Heart left ventricle (tissue), 16 donors: ENCODE data around the gene PTOV1. TPM values are rescaled to one million over a fixed set of nuclear protein-coding genes. Genes with fewer than 3 reads are reported as not detected.

Experiments
- ATAC-seq, 4 donors: fragments of 200-7000 bp; cut with Tn5 transposase; one replicate each; pipeline ENCODE4 v1.9.1; 2020 to 2022; ENCODE audit warnings: moderate library complexity in 4 of 4, mild to moderate bottlenecking in 3 of 4, moderate number of reproducible peaks in 1 of 4
- DNase-seq, 5 donors: peaks; one replicate each; pipeline ENCODE4 v3.0.0-alpha.2; 2020
- H3K27ac ChIP-seq, 12 donors: fragments of 200-600 bp; sonication (generic) in 4 of 12; one replicate each; pipeline versions ENCODE4 v1.5.0 to v1.8.0; 2016 to 2022; ENCODE audit warnings: mild to moderate bottlenecking in 2 of 12
- H3K27me3 ChIP-seq, 9 donors: fragments of 200-600 bp; sonication (generic) in 2 of 9; one replicate each; pipeline versions ENCODE4 v1.5.1 to v1.8.0; 2016 to 2022; ENCODE audit warnings: mild to moderate bottlenecking in 3 of 9
- H3K36me3 ChIP-seq, 9 donors: fragments of 200-600 bp; sonication (generic) in 2 of 9; one replicate each; pipeline versions ENCODE4 v1.5.0 to v1.8.0; 2018 to 2022; ENCODE audit warnings: mild to moderate bottlenecking in 2 of 9
- H3K4me1 ChIP-seq, 12 donors: fragments of 200-600 bp; sonication (generic) in 4 of 12; one replicate each; pipeline versions ENCODE4 v1.5.0 to v1.8.0; 2016 to 2022; ENCODE audit warnings: mild to moderate bottlenecking in 3 of 12
- H3K4me3 ChIP-seq, 12 donors: fragments of 200-600 bp; sonication (generic) in 4 of 12; one replicate each; pipeline versions ENCODE4 v1.5.0 to v1.8.0; 2017 to 2022; ENCODE audit warnings: mild to moderate bottlenecking in 9 of 12, moderate library complexity in 4 of 12
- H3K9me3 ChIP-seq, 12 donors: fragments of 200-600 bp; sonication (generic) in 4 of 12; one replicate each; pipeline versions ENCODE4 v1.5.0 to v1.8.0; 2016 to 2022; ENCODE audit warnings: mild to moderate bottlenecking in 1 of 12
- POLR2A ChIP-seq, 2 donors: fragments of 450-650 bp; IDR thresholded peaks; one replicate each; pipeline ENCODE4 v1.6.1; 2017; ENCODE audit warnings: antibody characterized with exemption in 2 of 2, mild to moderate bottlenecking in 2 of 2, moderate library complexity in 2 of 2
- WGBS, 4 donors: extraction: QIAGEN DNeasy Blood & Tissue Kit in 2 of 4; methylation state at CpG; one replicate each; pipeline versions ENCODE4 v1.1.5 to v1.1.7; 2013 to 2018; 5-methylcytosine and 5-hydroxymethylcytosine counted together
- intact Hi-C, 10 donors: fragments of 100-400 bp; cut with DNase I; formaldehyde crosslinking; loops; one replicate each; pipeline versions ENCODE4 v1.11.1 to v1.14.2; 2022
- polyA plus RNA-seq, 2 donors: library from polyadenylated mRNA; stranded (reverse); fragments of 200-250 nt; gene quantifications; one replicate each; pipeline ENCODE4 v1.2.3, GENCODE V29; 2013
- total RNA-seq, 9 donors: library from RNA; depleted of rRNA in 2 of 9; stranded (reverse); fragments of >200 nt in 2 of 9; fragmentation: NEBNext Ultra II Directional in 3 of 9; extraction: Animal tissue kit (Norgen Biotek cat#: 25700) in 3 of 9; gene quantifications; one replicate each; pipeline versions ENCODE4 v1.1.0 to v1.2.4, GENCODE V29; 2016 to 2023
- TF ChIP-seq, protein P1 (sequence below), 12 donors: fragments of 200-600 bp; sonication (generic) in 4 of 12; IDR thresholded peaks; one replicate each; pipeline versions ENCODE4 v1.5.0 to v1.8.0; 2018 to 2022; ENCODE audit warnings: antibody characterized with exemption in 12 of 12, mild to moderate bottlenecking in 5 of 12
- donor health status: ischemic (EF 13 %, LVEDD 7.1; RV severe dilation, severe dysfunction).
- donor health status: healthy with polysubstance abuse.
- donor health status: DM: no; HTN: yes; CAD: no.
- donor health status: DM: no; HTN: no; CAD: no.
- donor health status: ischemic (EF 25% LVEDD 6.9; RV normal size, moderate dysfunction).
- donor health status: ischemic (EF 25% LVEDD 5.7; RV mildly dilated, moderate dysfunction).
- donor health status: healthy.
- donor health status: DM: yes; HTN: yes; CAD: no.
- donor health status: ischemic (EF 35%, LVEDD 5.7; RV mildly dilated, moderate dysfunction).
- donor health status: nonischemic (EF 11% LVEDD 7.7; RV severe dilation, severe dysfunction).
- donor health status: DM: yes; HTN: yes; CAD: no.
- donor health status: PGD.
- donor health status: ischemic (EF 29% LVEDD 5.4; RV normal size, mild dysfunction).
- donor health status: nonischemic (EF 23%, LVEDD 6.1; RV moderate dilation, normal function).

Gene PTOV1
- total and polyA plus RNA-seq, 11 donors, result 70.9 to 135 (median 91.5) TPM

DNA sequence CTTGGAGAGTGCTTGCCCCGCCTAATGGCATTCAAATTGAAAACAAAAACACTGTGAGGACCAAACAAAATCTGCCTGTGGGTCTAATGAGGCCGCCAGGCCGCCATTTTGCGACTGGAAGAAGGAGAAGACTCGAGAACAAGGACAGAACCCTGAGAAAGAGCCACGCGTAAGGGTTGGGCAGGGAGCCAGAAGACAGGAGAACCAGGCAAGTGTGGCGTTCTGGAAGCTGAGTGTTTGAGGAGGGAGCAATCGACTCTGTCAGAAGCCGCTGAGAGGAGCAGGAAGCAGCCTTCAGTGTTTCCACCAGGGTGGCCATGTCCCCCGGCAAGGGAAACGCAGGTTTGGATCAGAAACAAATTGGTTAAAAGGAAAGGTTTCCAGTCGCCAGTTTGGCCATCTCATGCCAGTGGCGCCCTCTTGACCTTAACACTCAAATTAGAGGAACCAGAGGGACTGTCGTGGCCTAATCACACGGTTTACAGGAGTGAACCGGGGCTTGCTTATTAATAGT is 10.2 kb upstream of the PTOV1 start:
- TF ChIP-seq POLR2A (IDR thresholded peaks at IDR 0.05), result no peak
- TF ChIP-seq, protein P1, sequence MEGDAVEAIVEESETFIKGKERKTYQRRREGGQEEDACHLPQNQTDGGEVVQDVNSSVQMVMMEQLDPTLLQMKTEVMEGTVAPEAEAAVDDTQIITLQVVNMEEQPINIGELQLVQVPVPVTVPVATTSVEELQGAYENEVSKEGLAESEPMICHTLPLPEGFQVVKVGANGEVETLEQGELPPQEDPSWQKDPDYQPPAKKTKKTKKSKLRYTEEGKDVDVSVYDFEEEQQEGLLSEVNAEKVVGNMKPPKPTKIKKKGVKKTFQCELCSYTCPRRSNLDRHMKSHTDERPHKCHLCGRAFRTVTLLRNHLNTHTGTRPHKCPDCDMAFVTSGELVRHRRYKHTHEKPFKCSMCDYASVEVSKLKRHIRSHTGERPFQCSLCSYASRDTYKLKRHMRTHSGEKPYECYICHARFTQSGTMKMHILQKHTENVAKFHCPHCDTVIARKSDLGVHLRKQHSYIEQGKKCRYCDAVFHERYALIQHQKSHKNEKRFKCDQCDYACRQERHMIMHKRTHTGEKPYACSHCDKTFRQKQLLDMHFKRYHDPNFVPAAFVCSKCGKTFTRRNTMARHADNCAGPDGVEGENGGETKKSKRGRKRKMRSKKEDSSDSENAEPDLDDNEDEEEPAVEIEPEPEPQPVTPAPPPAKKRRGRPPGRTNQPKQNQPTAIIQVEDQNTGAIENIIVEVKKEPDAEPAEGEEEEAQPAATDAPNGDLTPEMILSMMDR (IDR thresholded peaks at IDR 0.05), result no peak
- Histone ChIP-seq H3K27me3 (no peaks in the 10 kb centered on the region), H3K4me3 (no peak overlapping the region), H3K36me3 (peaks cover 0 to 54% (median 43%) of the 10 kb centered on the region in 9 donors), H3K4me1 (no peaks in the 10 kb centered on the region), H3K27ac (no peak overlapping the region), H3K9me3 (no peaks in the 10 kb centered on the region)
- 80 to 83% (median 81%) methylated on average over 17 of the region's 17 CpGs for WGBS, 4 donors
- DNase-seq (no peak), ATAC-seq (no peak)
- intact Hi-C loops, result no loop called here

DNA sequence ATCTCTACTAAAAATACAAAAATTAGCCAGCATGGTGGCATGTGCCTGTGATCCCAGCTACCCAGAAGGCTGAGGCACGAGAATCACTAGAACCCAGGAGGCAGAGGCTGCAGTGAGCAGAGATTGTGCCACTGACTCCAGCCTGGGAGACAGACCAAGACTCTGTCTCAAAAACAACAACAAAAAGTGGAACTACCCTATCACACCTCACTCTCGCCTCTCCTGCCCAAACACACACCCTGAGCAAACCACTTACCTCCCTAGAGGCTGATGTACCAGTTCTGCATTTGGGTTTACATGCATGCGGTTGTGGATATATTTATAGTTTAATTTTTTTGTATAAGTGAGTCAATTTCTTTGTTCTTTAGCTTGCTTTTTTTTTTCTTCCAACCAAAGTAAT is 7.7 kb upstream of the PTOV1 start:
- Histone ChIP-seq H3K9me3 (no peaks in the 10 kb centered on the region), H3K4me3 (no peak overlapping the region), H3K27me3 (no peaks in the 10 kb centered on the region), H3K4me1 (peaks cover 0 to 3% (median 0%) of the 10 kb centered on the region in 12 donors), H3K27ac (no peak overlapping the region), H3K36me3 (peaks cover 0 to 30% (median 19%) of the 10 kb centered on the region in 9 donors)
- no peak for ATAC-seq
- intact Hi-C loops, result no loop called here
- no peak for TF ChIP-seq POLR2A (IDR thresholded peaks at IDR 0.05)
- TF ChIP-seq, protein P1 (IDR thresholded peaks at IDR 0.05), result no peak
- WGBS, 4 donors, result 89 to 92% (median 91%) methylated on average over 3 of the region's 3 CpGs
- no peak for DNase-seq

DNA sequence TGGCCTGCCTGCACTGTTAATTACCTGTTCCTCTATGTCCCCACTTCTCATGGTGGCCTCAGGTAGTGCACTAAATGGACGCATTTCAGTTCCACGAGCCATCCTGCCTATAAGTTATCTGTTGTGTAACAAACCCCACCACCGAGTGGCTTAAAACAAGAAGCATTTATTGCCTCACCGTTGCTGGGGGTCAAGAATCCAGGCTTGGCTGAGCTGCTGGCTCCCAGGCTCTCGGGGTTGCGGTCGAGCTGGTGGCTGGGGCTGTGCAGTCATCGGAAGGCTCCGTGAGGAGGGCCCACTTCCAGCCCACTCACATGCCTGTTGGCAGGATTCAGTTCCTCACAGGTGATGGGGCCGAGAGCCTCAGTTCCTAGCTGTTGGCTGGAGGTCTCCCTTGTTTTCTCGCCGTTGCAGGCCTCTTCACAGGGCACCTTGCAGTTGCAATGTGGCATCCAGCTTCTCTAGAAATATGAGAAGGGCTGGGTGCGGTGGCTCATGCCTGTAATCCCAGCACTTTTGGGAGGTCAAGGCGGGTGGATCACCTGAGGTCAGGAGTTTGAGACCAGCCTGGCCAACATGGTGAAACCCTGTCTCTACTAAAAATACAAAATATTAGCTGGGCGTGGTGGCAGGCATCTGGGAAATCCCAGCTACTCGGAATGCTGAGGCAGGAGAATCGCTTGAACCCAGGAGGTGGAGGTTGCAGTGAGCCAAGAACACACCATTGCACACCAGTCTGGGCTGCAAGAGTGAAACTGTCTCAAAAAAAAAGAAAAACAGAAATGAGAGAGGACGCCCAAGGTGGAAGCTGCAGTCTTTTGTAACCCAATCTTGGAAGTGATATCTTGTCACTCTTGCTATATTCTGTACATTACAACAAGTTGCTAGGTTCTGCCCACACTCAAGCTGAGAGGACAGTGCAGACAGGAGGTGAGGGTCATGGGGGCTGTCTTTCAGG is 6.5 kb upstream of the PTOV1 start:
- H3K4me3 ChIP-seq, result no peak overlapping the region
- H3K4me1 ChIP-seq, result peaks cover 0 to 11% (median 0%) of the 10 kb centered on the region in 12 donors
- ATAC-seq (no peak), DNase-seq (no peak)
- H3K27ac ChIP-seq, result no peak overlapping the region
- intact Hi-C loops, result no loop called here
- H3K36me3 ChIP-seq, result peaks cover 0 to 20% (median 7%) of the 10 kb centered on the region in 9 donors
- TF ChIP-seq POLR2A (IDR thresholded peaks at IDR 0.05), result no peak
- TF ChIP-seq, protein P1 (IDR thresholded peaks at IDR 0.05), result no peak
- 86 to 93% (median 89%) methylated on average over 18 of the region's 18 CpGs for WGBS, 4 donors
- peaks cover 0 to 7% (median 0%) of the 10 kb centered on the region in 12 donors for H3K9me3 ChIP-seq
- no peaks in the 10 kb centered on the region for H3K27me3 ChIP-seq

DNA sequence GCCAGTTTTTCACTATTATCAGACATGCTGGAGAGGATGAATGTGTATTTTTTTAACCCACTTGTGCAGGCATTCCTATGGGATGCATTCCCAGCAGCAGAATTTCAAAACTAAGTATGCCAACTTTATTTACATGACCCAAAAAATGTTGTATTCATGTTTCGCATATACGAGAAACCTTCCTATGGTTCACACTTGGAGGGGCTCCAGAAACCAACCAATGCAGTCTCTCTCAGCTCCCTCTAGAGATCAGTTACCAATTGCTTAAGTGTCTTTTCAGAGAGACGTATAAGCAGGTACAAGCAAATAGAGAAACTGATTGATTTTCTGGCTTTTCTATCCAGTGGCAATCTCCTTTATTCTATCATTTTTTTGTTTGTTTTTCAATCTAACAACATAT is 5.5 kb upstream of the PTOV1 start:
- ATAC-seq, result no peak
- TF ChIP-seq POLR2A (IDR thresholded peaks at IDR 0.05), result no peak
- TF ChIP-seq, protein P1 (IDR thresholded peaks at IDR 0.05), result no peak
- no peak for DNase-seq
- H3K4me1 ChIP-seq, result peaks cover 0 to 21% (median 5%) of the 10 kb centered on the region in 12 donors
- peaks cover 0 to 10% (median 0%) of the 10 kb centered on the region in 9 donors for H3K36me3 ChIP-seq
- intact Hi-C loops, result no loop called here
- no peak overlapping the region for H3K4me3 ChIP-seq
- WGBS, 4 donors, result 70 to 81% (median 77%) methylated on average over 3 of the region's 3 CpGs
- H3K9me3 ChIP-seq, result peaks cover 0 to 9% (median 0%) of the 10 kb centered on the region in 12 donors
- no peaks in the 10 kb centered on the region for H3K27me3 ChIP-seq
- no peak overlapping the region for H3K27ac ChIP-seq
